ENCODE measurements around the gene LCT. TPM values are rescaled to one million over a fixed set of nuclear protein-coding genes. Genes with fewer than 3 reads are reported as not detected.
"Not testable (repeated sequence)": the region's sequence is repeated elsewhere in the genome, so short reads cannot be mapped to it uniquely, and the experiment has no call there.

Gene LCT
- polyA plus RNA-seq, 2 of the 4 experiments (the other 2 are of a cell fraction): 0.04 TPM

GRCh38 chr2:135882415-135882814 is 45.4 kb upstream of the LCT start:
- Histone ChIP-seq H3K9me3 (no peaks in the 10 kb centered on the region), H3K27ac (no peak overlapping the region), H3K4me2 (no peak overlapping the region), H3K4me1 (no peaks in the 10 kb centered on the region), H3K4me3 (no peak overlapping the region)
- CTCF ChIA-PET: no interaction called here
- FAIRE-seq (no peak), DNase-seq (ENCODE audit: low read depth in 1 of 2, low spot score in 1 of 2) (no peak), ATAC-seq (no peak)
- POLR2A ChIA-PET: no interaction called here
- no peak for TF ChIP-seq CHD4 (IDR thresholded peaks at IDR 0.05; ENCODE audit: borderline replicate concordance)
- no peak for TF ChIP-seq HOXA7 (CRISPR knock-in tag; IDR thresholded peaks at IDR 0.05)
- no peak for TF ChIP-seq TP53 (CRISPR knock-in tag; IDR thresholded peaks at IDR 0.05)
- 56% methylated on average over 3 of the region's 3 CpGs for WGBS (ENCODE audit: missing lambda C conversion rate)

DNA sequence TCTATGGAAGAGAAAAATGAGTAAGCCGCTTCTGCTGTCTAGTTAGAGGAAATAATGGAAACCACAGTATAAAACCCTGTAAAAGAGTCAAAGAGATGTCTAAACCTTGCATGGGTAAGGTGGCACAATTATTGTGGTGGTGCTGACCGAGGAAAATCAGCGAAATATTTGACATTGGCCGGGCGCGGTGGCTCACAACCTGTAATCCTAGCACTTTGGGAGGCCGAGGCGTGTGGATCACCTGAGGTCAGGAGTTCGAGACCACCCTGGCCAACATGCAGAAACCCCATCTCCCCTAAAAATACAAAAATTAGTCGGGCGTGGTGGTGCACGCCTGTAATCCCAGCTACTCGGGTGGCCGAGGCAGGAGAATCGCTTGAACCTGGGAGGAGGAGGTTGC is 39.8 kb upstream of the LCT start:
- Histone ChIP-seq H3K27ac (peak overlapping the region; percentile 51 to 74; a peak in 4 of 6 replicates), H3K4me3 (peak overlapping the region; percentile 86), H3K4me1 (peaks cover 11% of the 10 kb centered on the region; the same call in 2 of the 3 replicates), H3K4me2 (peak overlapping the region; percentile 81)
- CTCF ChIA-PET: interaction anchor here (0.9 kb wide), 2 partner anchors 37 to 887 kb away, joined by 3 read pairs; no protein-coding TSS in a partner anchor
- not testable (repeated sequence) for H3K9me3 ChIP-seq; FAIRE-seq; DNase-seq (ENCODE audit: low read depth in 1 of 2, low spot score in 1 of 2)
- POLR2A ChIA-PET: interaction anchor here (0.6 to 1.0 kb wide), 5 partner anchors 10 to 134 kb away, joined by 3 to 5 read pairs (median 3); partner anchors contain the start of gene DARS1
- ATAC-seq: peak; percentile 4 to 7; a peak in 2 of 6 replicates
- 84% methylated on average over 15 of the region's 15 CpGs for WGBS (ENCODE audit: missing lambda C conversion rate)

DNA sequence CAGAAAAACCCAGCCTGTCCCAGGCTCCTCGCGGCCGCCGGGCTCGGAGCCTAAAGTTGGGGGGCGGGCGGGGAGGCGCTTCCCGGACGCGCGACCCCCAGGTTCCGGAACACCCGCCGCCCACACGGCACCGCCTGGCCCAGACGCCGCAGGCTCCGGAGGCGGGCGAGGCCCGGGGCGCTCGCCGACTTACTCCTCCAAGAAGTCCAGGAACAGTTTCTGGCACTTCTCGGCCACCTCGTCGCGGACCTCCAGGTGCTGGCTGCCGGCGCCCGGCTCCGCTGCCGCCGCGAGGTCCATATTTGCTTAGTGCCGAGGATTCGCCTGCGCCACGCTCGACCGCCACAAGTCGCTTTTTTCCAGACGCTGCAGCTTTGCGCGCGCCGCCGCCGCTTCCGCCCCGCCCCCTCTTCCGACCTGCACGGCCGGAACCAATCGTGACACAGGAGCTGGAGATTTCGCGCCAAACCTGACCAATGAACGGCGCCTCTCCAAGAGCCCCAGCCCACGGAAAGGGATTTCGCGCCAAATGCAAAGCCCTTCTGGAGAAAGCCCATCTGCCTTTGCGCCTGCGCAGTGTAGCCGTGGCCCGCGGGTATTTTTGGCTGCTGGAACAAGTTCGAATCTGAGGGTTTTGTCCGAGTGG is 39.2 kb upstream of the LCT start, which contains the start of gene MCM6:
MCM6 (minus strand) TSS at position 378 of the 646 bp plus-strand sequence; CDS start at position 300, 78 bp downstream.
- ChIA-PET POLR2A (interaction anchor here (0.6 to 1.0 kb wide), 5 partner anchors 10 to 133 kb away, joined by 3 to 5 read pairs (median 3); partner anchors contain the start of gene DARS1), CTCF (interaction anchor here (0.6 to 0.9 kb wide), 2 partner anchors 10 to 887 kb away, joined by 3 read pairs; no protein-coding TSS in a partner anchor)
- Histone ChIP-seq H3K9me3 (no peaks in the 10 kb centered on the region), H3K4me3 (peak within 1 kb of the TSS; percentile 86), H3K4me1 (peaks cover 11% of the 10 kb centered on the region; the same call in 2 of the 3 replicates), H3K4me2 (peak within 1 kb of the TSS; percentile 95), H3K27ac (peak within 1 kb of the TSS; percentile 80 to 91)
- 0% methylated on average over 23 of the region's 71 CpGs for WGBS (ENCODE audit: missing lambda C conversion rate)
- no peak for FAIRE-seq
- TF ChIP-seq KDM5A (IDR thresholded peaks at IDR 0.05) (no peak; the same call in 1 of the 2 replicates), ZNF302 (CRISPR knock-in tag; IDR thresholded peaks at IDR 0.05) (no peak), JUN (IDR thresholded peaks at IDR 0.05) (peak in 1 of 2 experiments; percentile 69; a peak in 3 of 5 replicates), CBX2 (IDR thresholded peaks at IDR 0.05; ENCODE audit: borderline replicate concordance, low read depth) (no peak), HOXA7 (CRISPR knock-in tag; IDR thresholded peaks at IDR 0.05) (no peak), HEYL (CRISPR knock-in tag; IDR thresholded peaks at IDR 0.05) (no peak), POLR2AphosphoS2 (conservative IDR thresholded peaks at IDR 0.05; ENCODE audit: low read length) (no peak), MAFK (IDR thresholded peaks at IDR 0.05; ENCODE audit: partially characterized antibody) (peak; percentile 20), KDM1A (IDR thresholded peaks at IDR 0.05; ENCODE audit: low read depth) (no peak), FOSB (CRISPR knock-in tag; IDR thresholded peaks at IDR 0.05) (no peak), JUNB (IDR thresholded peaks at IDR 0.05) (no peak), MAX (IDR thresholded peaks at IDR 0.05) (peak; percentile 96), PBX3 (IDR thresholded peaks at IDR 0.05) (0 out of 2 replicates have a peak, but pooled peaks have one; percentile 28), HOXB5 (CRISPR knock-in tag; IDR thresholded peaks at IDR 0.05) (no peak), POLR2A (IDR thresholded peaks at IDR 0.05; ENCODE audit: low read length) (peak; percentile 23; the same call in 1 of the 2 replicates), GATA3 (IDR thresholded peaks at IDR 0.05; ENCODE audit: borderline replicate concordance) (peak; percentile 28; the same call in 1 of the 2 replicates), RARB (CRISPR knock-in tag; IDR thresholded peaks at IDR 0.05) (no peak), EHMT2 (IDR thresholded peaks at IDR 0.05; ENCODE audit: low read depth) (no peak), PHF8 (IDR thresholded peaks at IDR 0.05; ENCODE audit: borderline replicate concordance, low read depth) (peak; percentile 77), NFE2L2 (conservative IDR thresholded peaks at IDR 0.05; ENCODE audit: low read length) (no peak), ZSCAN20 (CRISPR knock-in tag; IDR thresholded peaks at IDR 0.05) (no peak), CTCF (IDR thresholded peaks at IDR 0.05) (no peak)
- TF ChIP-seq, protein P1, sequence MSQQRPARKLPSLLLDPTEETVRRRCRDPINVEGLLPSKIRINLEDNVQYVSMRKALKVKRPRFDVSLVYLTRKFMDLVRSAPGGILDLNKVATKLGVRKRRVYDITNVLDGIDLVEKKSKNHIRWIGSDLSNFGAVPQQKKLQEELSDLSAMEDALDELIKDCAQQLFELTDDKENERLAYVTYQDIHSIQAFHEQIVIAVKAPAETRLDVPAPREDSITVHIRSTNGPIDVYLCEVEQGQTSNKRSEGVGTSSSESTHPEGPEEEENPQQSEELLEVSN (IDR thresholded peaks at IDR 0.05; ENCODE audit: borderline replicate concordance, low read depth): peak; percentile 97
- peak; percentile 95 to 97 for ATAC-seq
- peak; percentile 96 to 99 for DNase-seq (ENCODE audit: low read depth in 1 of 2, low spot score in 1 of 2)
